Fibroblast of lung (primary cell): ENCODE results near the gene USH1G. TPM values are rescaled to one million over a fixed set of nuclear protein-coding genes. Genes with fewer than 3 reads are reported as not detected.

Experiments
- DNase-seq, 2 donors: peaks; one replicate each; pipeline versions ENCODE4 v3.0.0 to v3.0.0-alpha.2; 2010; ENCODE audit warnings: low read depth in 2 of 2
- H2AFZ ChIP-seq: 2 replicates; pipeline ENCODE4 v1.5.1; 2012; ENCODE audit warnings: low read length, control low read depth, inconsistent platforms
- H3K27ac ChIP-seq: 2 replicates; pipeline ENCODE4 v1.5.1; 2011; ENCODE audit warnings: low read length, control low read depth; ENCODE audit not compliant: insufficient read depth
- H3K27me3 ChIP-seq: 2 replicates; pipeline ENCODE4 v1.5.1; 2011; ENCODE audit warnings: mild to moderate bottlenecking, low read length; ENCODE audit not compliant: control insufficient read depth, insufficient read depth
- H3K36me3 ChIP-seq: 2 replicates; pipeline ENCODE4 v1.5.1; 2011; ENCODE audit warnings: low read length; ENCODE audit not compliant: control insufficient read depth, insufficient read depth
- H3K4me1 ChIP-seq: 2 replicates; pipeline ENCODE4 v1.5.1; 2011; ENCODE audit warnings: low read length; ENCODE audit not compliant: control insufficient read depth, insufficient read depth; ENCODE audit errors: extremely low read depth
- H3K4me2 ChIP-seq: 2 replicates; pipeline ENCODE4 v1.5.1; 2011; ENCODE audit warnings: low read length, control low read depth; ENCODE audit not compliant: insufficient read depth; ENCODE audit errors: extremely low read depth
- H3K4me3 ChIP-seq, 4 experiments: fragments of 200-600 bp in 1 of 4; sonication (generic) in 1 of 4; replicated peaks in 1 of 4; 2 replicates each; pipeline ENCODE4 v1.5.1; 2011 to 2016; ENCODE audit warnings: low read length in 4 of 4, low read depth in 3 of 4, mild to moderate bottlenecking in 3 of 4, control low read depth in 2 of 4, inconsistent platforms in 1 of 4, mixed read lengths in 1 of 4; ENCODE audit not compliant: insufficient read depth in 1 of 4; ENCODE audit errors: control extremely low read depth in 1 of 4
- H3K79me2 ChIP-seq: 2 replicates; pipeline ENCODE4 v1.5.1; 2012; ENCODE audit warnings: mild to moderate bottlenecking, low read length, inconsistent platforms; ENCODE audit not compliant: control insufficient read depth, insufficient read depth
- H3K9ac ChIP-seq: 2 replicates; pipeline ENCODE4 v1.5.1; 2011; ENCODE audit warnings: mild to moderate bottlenecking, low read length, control low read depth; ENCODE audit not compliant: insufficient read depth
- H3K9me3 ChIP-seq: 2 replicates; pipeline ENCODE4 v1.5.1; 2012; ENCODE audit warnings: low read depth, low read length; ENCODE audit not compliant: control insufficient read depth, insufficient read depth
- H4K20me1 ChIP-seq: 2 replicates; pipeline ENCODE4 v1.5.1; 2011; ENCODE audit warnings: low read length; ENCODE audit not compliant: control insufficient read depth, insufficient read depth; ENCODE audit errors: extremely low read depth
- CTCF ChIP-seq, 2 donors: IDR thresholded peaks in 1 of 2; conservative IDR thresholded peaks in 1 of 2; 1 replicate in 1 of 2; 2 replicates in 1 of 2; pipeline ENCODE4 v1.5.1; 2011 to 2012; ENCODE audit warnings: low read length in 2 of 2, control low read depth in 1 of 2, inconsistent platforms in 1 of 2, low read depth in 1 of 2, mild to moderate bottlenecking in 1 of 2
- EZH2 ChIP-seq: IDR thresholded peaks from 2 replicates; pipeline ENCODE4 v1.5.1; 2012; ENCODE audit warnings: low read length, control low read depth, mild to moderate bottlenecking; ENCODE audit errors: missing control alignments
- polyA plus RNA-seq, 2 donors: library from polyadenylated mRNA; depleted of rRNA in 1 of 2; stranded (reverse) in 1 of 2; unstranded in 1 of 2; fragments of >200 nt; gene quantifications; 2 replicates each; pipeline ENCODE4 v1.2.1, GENCODE V29; 2011 to 2012; ENCODE audit warnings: missing spikeins in 1 of 2
- total RNA-seq: library from RNA; depleted of rRNA; stranded (reverse); fragments of >200 nt; gene quantifications from 2 replicates; pipeline ENCODE4 v1.2.1, GENCODE V29; 2014

USH1G gene
- total and polyA plus RNA-seq, 2 donors (not counting 1 experiment from before 2014, with no cell fraction given) = not detected

DNA sequence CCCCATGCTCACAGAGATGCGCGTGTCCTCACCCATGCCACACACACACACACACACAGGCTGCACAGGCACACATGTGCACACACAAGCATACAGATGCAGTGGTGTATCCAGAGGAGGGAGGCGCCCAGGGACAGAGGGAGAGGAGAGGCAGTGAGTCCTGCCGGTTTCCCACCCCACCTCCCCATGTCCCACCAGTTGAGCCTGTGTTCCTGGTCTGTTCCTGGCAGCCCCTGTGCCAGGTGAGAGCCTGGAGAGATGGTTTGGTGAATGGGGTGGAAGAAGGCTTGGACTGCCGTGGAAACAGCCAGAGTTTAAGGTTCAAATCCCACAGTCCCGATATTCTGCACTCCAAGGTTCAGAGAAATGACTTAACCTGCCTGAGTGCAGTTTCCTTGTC is 19.4 kb downstream of the USH1G start:
- Histone ChIP-seq H3K4me2 (no peak overlapping the region), H3K4me3 (no peak overlapping the region), H2AFZ (no peak overlapping the region), H4K20me1 (no peaks in the 10 kb centered on the region), H3K27ac (no peak overlapping the region), H3K4me1 (no peaks in the 10 kb centered on the region), H3K9ac (no peak overlapping the region), H3K27me3 (no peaks in the 10 kb centered on the region), H3K36me3 (no peaks in the 10 kb centered on the region), H3K9me3 (no peaks in the 10 kb centered on the region), H3K79me2 (no peaks in the 10 kb centered on the region)
- DNase-seq = no peak
- TF ChIP-seq CTCF (conservative IDR thresholded peaks at IDR 0.05 in 1 of 2, IDR thresholded peaks at IDR 0.05 in 1 of 2; ENCODE audit: low read depth in 1 of 2, low read length in 2 of 2) (no peak), EZH2 (no peak)

- TF ChIP-seq EZH2 = no peak
- H3K79me2 ChIP-seq = no peaks in the 10 kb centered on the region
- DNase-seq = no peak
- no peaks in the 10 kb centered on the region for H3K27me3 ChIP-seq
- no peak overlapping the region for H3K4me2 ChIP-seq
- no peak overlapping the region for H3K27ac ChIP-seq
- H3K4me1 ChIP-seq = no peaks in the 10 kb centered on the region
- no peaks in the 10 kb centered on the region for H3K9me3 ChIP-seq
- H3K9ac ChIP-seq = no peak overlapping the region
- H3K4me3 ChIP-seq = no peak overlapping the region
- no peaks in the 10 kb centered on the region for H3K36me3 ChIP-seq
- H4K20me1 ChIP-seq = no peaks in the 10 kb centered on the region
- no peak overlapping the region for H2AFZ ChIP-seq
These were observed 20.0 kb downstream of the USH1G start for GRCh38 chr17:74903034-74903433.

GRCh38 chr17:74901353-74902135 is 21.5 kb downstream of the USH1G start:
- TF ChIP-seq EZH2 (no peak), CTCF (conservative IDR thresholded peaks at IDR 0.05 in 1 of 2, IDR thresholded peaks at IDR 0.05 in 1 of 2; ENCODE audit: low read depth in 1 of 2, low read length in 2 of 2) (no peak)
- H3K9me3 ChIP-seq = no peaks in the 10 kb centered on the region
- no peaks in the 10 kb centered on the region for H3K4me1 ChIP-seq
- no peaks in the 10 kb centered on the region for H3K79me2 ChIP-seq
- H3K27me3 ChIP-seq = peaks cover 3% of the 10 kb centered on the region
- H2AFZ ChIP-seq = no peak overlapping the region
- DNase-seq = no peak
- H3K27ac ChIP-seq = no peak overlapping the region
- no peaks in the 10 kb centered on the region for H4K20me1 ChIP-seq
- no peak overlapping the region for H3K4me3 ChIP-seq
- no peaks in the 10 kb centered on the region for H3K36me3 ChIP-seq
- no peak overlapping the region for H3K9ac ChIP-seq
- no peak overlapping the region for H3K4me2 ChIP-seq
